Stomach smooth muscle (tissue), 2 donors: ENCODE measurements around the gene NAPB.
A peak's percentile ranks its signal among the peaks of the same experiment; 100 is the strongest.

Experiments
- H3K27ac ChIP-seq: one replicate; pipeline ENCODE4 v1.7.0; 2013; ENCODE audit warnings: mild to moderate bottlenecking, low read length, inconsistent platforms
- H3K27me3 ChIP-seq, 2 donors: one replicate each; pipeline ENCODE4 v1.7.0; 2013; ENCODE audit warnings: low read length in 2 of 2; ENCODE audit not compliant: insufficient read depth in 2 of 2, control insufficient read depth in 1 of 2
- H3K36me3 ChIP-seq, 2 donors: one replicate each; pipeline ENCODE4 v1.7.0; 2013; ENCODE audit warnings: low read length in 2 of 2; ENCODE audit not compliant: control insufficient read depth in 2 of 2, insufficient read depth in 2 of 2
- H3K4me1 ChIP-seq: one replicate; pipeline ENCODE4 v1.7.0; 2013; ENCODE audit warnings: low read length; ENCODE audit not compliant: control insufficient read depth, insufficient read depth
- H3K4me3 ChIP-seq, 2 donors: one replicate each; pipeline ENCODE4 v1.7.0; 2013; ENCODE audit warnings: low read length in 2 of 2
- H3K9ac ChIP-seq, 2 donors: one replicate each; pipeline ENCODE4 v1.7.0; 2013; ENCODE audit warnings: low read length in 2 of 2, mild to moderate bottlenecking in 1 of 2
- H3K9me3 ChIP-seq, 2 donors: one replicate each; pipeline ENCODE4 v1.7.0; 2013; ENCODE audit warnings: low read length in 2 of 2; ENCODE audit not compliant: control insufficient read depth in 2 of 2
- donor health status: healthy.
- donor health status: Pancreatic carcinoma.

Gene NAPB

GRCh38 chr20:23437126-23437899, 16.0 kb upstream of the NAPB start:
- Histone ChIP-seq H3K9me3 (no peaks in the 10 kb centered on the region), H3K27me3 (no peaks in the 10 kb centered on the region), H3K4me3 (no peak overlapping the region), H3K27ac (no peak overlapping the region), H3K4me1 (no peaks in the 10 kb centered on the region), H3K36me3 (no peaks in the 10 kb centered on the region), H3K9ac (no peak overlapping the region)

DNA sequence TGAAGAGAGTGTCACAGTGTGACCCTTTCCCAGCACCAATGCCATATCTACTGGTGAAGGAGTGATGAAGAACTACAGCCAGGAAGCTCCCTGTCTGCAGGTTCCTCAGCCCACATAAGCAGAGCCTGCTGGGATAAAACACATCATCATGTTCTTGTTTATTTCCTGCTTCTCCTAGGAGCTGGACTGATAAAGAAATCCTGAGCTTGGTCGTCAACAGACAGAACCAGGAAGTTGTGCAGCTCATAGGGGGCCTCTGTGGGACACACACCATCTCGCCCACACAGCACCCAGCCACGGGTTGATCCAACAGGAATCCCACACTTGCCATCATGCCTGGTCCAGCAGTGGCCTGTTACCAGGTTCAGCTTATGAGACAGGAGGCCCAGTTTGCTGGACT, 15.4 kb upstream of the NAPB start:
- H3K4me1 ChIP-seq: no peaks in the 10 kb centered on the region
- H3K36me3 ChIP-seq: no peaks in the 10 kb centered on the region
- no peaks in the 10 kb centered on the region for H3K9me3 ChIP-seq
- H3K4me3 ChIP-seq: no peak overlapping the region
- H3K27ac ChIP-seq: no peak overlapping the region
- no peaks in the 10 kb centered on the region for H3K27me3 ChIP-seq
- H3K9ac ChIP-seq: no peak overlapping the region

DNA sequence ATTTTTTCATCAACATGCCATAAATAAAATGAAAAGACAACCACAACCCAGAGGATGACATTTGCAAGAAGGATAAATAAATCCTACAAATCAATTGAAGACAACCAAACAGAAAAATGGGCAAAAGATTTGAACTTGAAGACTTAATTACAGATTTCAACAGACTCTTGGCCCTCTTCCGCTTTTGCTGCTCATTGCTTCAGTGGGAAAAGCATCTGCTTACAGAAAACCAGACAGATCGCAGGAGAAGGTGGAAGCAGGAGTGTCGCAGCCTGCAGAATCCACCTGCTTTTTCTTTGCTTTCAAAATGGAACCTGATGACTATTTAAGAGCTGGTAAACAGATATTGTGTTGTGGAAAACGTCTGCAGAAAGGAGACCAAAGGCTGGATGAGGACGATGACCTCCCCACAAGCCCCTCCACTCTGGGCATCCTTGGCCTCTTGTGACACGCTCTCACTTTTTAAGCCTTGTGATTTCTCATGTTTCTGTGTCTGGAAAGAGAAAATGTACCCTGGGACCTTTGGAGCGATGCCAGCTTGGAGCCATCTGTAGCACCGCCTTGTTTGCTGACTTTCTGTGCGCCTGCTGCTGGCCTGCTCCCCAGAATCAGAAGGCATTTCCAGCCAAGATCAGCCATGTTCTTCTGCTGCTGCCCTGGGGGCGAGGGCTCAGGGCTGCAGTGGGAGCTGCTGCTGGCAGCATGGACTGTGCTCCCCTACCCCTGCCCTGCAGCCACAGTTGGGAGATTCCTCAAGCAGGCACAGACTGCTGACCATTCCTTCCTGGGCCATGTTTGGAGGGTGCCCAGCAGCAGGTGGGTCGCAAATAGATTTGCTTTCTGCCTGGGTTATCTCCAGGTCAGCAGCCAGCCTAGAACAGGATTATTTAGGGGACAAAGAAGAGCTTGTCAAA, 14.6 kb upstream of the NAPB start:
- no peaks in the 10 kb centered on the region for H3K27me3 ChIP-seq
- H3K27ac ChIP-seq: no peak overlapping the region
- no peaks in the 10 kb centered on the region for H3K9me3 ChIP-seq
- H3K4me1 ChIP-seq: no peaks in the 10 kb centered on the region
- no peaks in the 10 kb centered on the region for H3K36me3 ChIP-seq
- no peak overlapping the region for H3K4me3 ChIP-seq
- no peak overlapping the region for H3K9ac ChIP-seq

- Histone ChIP-seq H3K27ac (no peak overlapping the region), H3K4me3 (no peak overlapping the region), H3K36me3 (no peaks in the 10 kb centered on the region), H3K27me3 (no peaks in the 10 kb centered on the region), H3K9ac (no peak overlapping the region), H3K4me1 (no peaks in the 10 kb centered on the region), H3K9me3 (no peaks in the 10 kb centered on the region)
Measured at GRCh38 chr20:23434521-23435313, 13.4 kb upstream of the NAPB start.

DNA sequence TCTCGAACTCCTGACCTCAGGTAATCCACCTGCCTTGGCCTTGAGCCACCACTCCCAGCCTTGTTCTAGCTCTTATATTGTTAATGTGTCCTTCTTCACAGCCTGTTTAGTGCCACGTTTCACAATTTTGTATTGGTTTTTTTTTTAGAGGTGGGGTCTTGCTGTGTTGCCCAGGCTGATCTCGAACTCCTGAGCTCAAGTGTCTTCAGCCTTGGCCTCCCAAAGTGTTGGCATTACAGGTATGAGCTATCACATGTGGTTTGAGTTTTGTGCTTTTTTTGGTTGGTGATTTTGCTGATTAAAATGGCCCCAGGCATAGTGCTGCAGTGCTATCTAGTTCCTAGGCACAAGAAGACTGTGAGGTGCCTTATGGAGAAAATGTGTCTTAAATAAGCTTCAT, 12.3 kb upstream of the NAPB start:
- no peaks in the 10 kb centered on the region for H3K9me3 ChIP-seq
- H3K27ac ChIP-seq: no peak overlapping the region
- H3K4me1 ChIP-seq: no peaks in the 10 kb centered on the region
- no peaks in the 10 kb centered on the region for H3K27me3 ChIP-seq
- H3K9ac ChIP-seq: no peak overlapping the region
- H3K4me3 ChIP-seq: no peak overlapping the region
- H3K36me3 ChIP-seq: no peaks in the 10 kb centered on the region

DNA sequence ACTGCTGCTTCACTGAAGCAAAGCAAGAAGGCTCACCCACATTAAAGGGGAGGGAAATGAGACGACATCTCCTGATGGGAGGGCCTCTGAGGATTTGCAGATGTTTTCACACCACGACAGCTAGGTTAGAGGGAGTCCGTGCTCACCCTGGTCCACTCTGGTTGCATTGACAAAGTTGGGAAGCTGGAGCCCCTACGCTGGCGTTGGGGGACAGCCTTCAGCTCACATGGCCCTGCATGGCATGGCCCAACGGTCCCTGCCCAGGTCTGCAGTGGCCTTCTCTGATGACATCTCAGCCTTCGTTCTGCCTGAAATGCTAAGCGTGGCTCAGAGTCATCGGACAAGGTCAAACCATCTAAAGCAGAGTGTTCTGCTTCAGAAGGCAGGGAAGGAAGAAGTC, 3.8 kb upstream of the NAPB start:
- no peaks in the 10 kb centered on the region for H3K36me3 ChIP-seq
- H3K4me3 ChIP-seq: no peak overlapping the region
- no peak overlapping the region for H3K9ac ChIP-seq
- peaks cover 0 to 6% of the 10 kb centered on the region in 2 donors for H3K27me3 ChIP-seq
- H3K9me3 ChIP-seq: no peaks in the 10 kb centered on the region
- H3K4me1 ChIP-seq: no peaks in the 10 kb centered on the region
- H3K27ac ChIP-seq: no peak overlapping the region

GRCh38 chr20:23419995-23420901, 1.0 kb downstream of the NAPB start:
- no peaks in the 10 kb centered on the region for H3K4me1 ChIP-seq
- H3K4me3 ChIP-seq: peak overlapping the region; percentile 86 to 91
- H3K36me3 ChIP-seq: no peaks in the 10 kb centered on the region
- peak overlapping the region; percentile 59 for H3K27ac ChIP-seq
- peaks cover 0 to 6% of the 10 kb centered on the region in 2 donors for H3K27me3 ChIP-seq
- H3K9ac ChIP-seq: peak overlapping the region; percentile 83 to 89
- H3K9me3 ChIP-seq: no peaks in the 10 kb centered on the region

DNA sequence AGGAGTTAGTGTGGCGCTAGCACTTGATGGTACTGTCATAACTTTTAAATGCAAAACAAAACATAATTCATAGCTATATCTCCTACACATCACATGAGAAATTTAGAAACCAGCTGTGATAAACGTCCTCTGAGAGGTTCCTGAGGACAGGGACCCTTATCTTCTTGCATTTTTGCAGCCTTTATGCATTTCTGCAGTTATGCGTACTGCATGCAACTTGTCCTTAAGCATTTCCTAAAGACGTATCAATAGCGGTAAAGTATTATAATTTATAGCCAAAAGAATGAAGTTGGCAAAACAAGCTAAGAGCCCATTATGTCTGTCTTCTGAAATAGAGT, 1.7 kb downstream of the NAPB start:
- Histone ChIP-seq H3K4me3 (peak overlapping the region; percentile 86 to 91), H3K27ac (no peak overlapping the region), H3K4me1 (no peaks in the 10 kb centered on the region)

GRCh38 chr20:23417861-23418260, 3.4 kb downstream of the NAPB start:
- no peak overlapping the region for H3K27ac ChIP-seq
- H3K27me3 ChIP-seq: no peaks in the 10 kb centered on the region
- H3K4me3 ChIP-seq: no peak overlapping the region
- H3K9me3 ChIP-seq: no peaks in the 10 kb centered on the region
- no peaks in the 10 kb centered on the region for H3K4me1 ChIP-seq
- H3K9ac ChIP-seq: no peak overlapping the region
- no peaks in the 10 kb centered on the region for H3K36me3 ChIP-seq

More for the DNA sequence above, 1.7 kb downstream of the NAPB start:
- no peaks in the 10 kb centered on the region for H3K9me3 ChIP-seq
- no peaks in the 10 kb centered on the region for H3K36me3 ChIP-seq
- H3K27me3 ChIP-seq: no peaks in the 10 kb centered on the region
- peak overlapping the region; percentile 83 to 89 for H3K9ac ChIP-seq
